Breast epithelium (tissue), 4 donors: Measurements from ENCODE around the gene FGF2. TPM values are rescaled to one million over a fixed set of nuclear protein-coding genes. Genes with fewer than 3 reads are reported as not detected.

Experiments
- DNase-seq, 2 donors: peaks; one replicate each; pipeline ENCODE4 v3.0.0-alpha.2; 2019; ENCODE audit warnings: low spot score in 2 of 2
- H3K27ac ChIP-seq, 2 donors: fragments of 200-600 bp; sonication (generic) in 1 of 2; one replicate each; pipeline ENCODE4 v1.5.1; 2016 to 2019; ENCODE audit warnings: mild to moderate bottlenecking in 1 of 2
- H3K27me3 ChIP-seq, 2 donors: fragments of 200-600 bp; sonication (generic) in 1 of 2; one replicate each; pipeline versions ENCODE4 v1.5.1 to v1.6.0; 2017 to 2019; ENCODE audit warnings: control low read depth in 1 of 2, mild to moderate bottlenecking in 1 of 2
- H3K36me3 ChIP-seq: fragments of 200-600 bp; one replicate; pipeline ENCODE4 v1.5.1; 2019
- H3K4me1 ChIP-seq, 2 donors: fragments of 200-600 bp; sonication (generic); one replicate each; pipeline ENCODE4 v1.5.1; 2016 to 2019; ENCODE audit warnings: control low read depth in 1 of 2
- H3K4me3 ChIP-seq, 3 donors: fragments of 200-600 bp; sonication (generic); 1 replicate in 2 of 3; 2 replicates in 1 of 3; pipeline ENCODE4 v1.5.1; 2016 to 2019; ENCODE audit warnings: mild to moderate bottlenecking in 3 of 3, moderate library complexity in 2 of 3
- H3K9me3 ChIP-seq, 2 donors: fragments of 200-600 bp; sonication (generic) in 1 of 2; one replicate each; pipeline ENCODE4 v1.5.1; 2016 to 2019; ENCODE audit warnings: control low read depth in 1 of 2
- POLR2A ChIP-seq: fragments of 450-650 bp; IDR thresholded peaks from one replicate; pipeline ENCODE4 v1.6.1; 2016; ENCODE audit warnings: antibody characterized with exemption, mild to moderate bottlenecking, moderate library complexity
- POLR2AphosphoS5 ChIP-seq, 3 donors: sonication (generic); formaldehyde crosslinking; IDR thresholded peaks; one replicate each; pipeline ENCODE4 v1.6.1; 2017; ENCODE audit warnings: antibody characterized with exemption in 3 of 3
- intact Hi-C: fragments of 100-400 bp; cut with DNase I; formaldehyde crosslinking; loops from one replicate; pipeline ENCODE4 v1.15.1; 2023; ENCODE audit warnings: low total_unique reads
- total RNA-seq, 3 donors: library from RNA; depleted of rRNA; stranded (reverse); fragments of >200 nt; gene quantifications; one replicate each; pipeline ENCODE4 v1.1.0, GENCODE V29; 2016
- TF ChIP-seq, protein P1 (sequence below), 3 donors: fragments of 450-650 bp; IDR thresholded peaks; one replicate each; pipeline ENCODE4 v1.5.1; 2016 to 2017; ENCODE audit warnings: antibody characterized with exemption in 3 of 3, mild to moderate bottlenecking in 3 of 3, moderate library complexity in 3 of 3

The FGF2 gene
- total RNA-seq, 3 donors from 2014 or later, result 21.6 to 53.6 (median 33.0) TPM

DNA sequence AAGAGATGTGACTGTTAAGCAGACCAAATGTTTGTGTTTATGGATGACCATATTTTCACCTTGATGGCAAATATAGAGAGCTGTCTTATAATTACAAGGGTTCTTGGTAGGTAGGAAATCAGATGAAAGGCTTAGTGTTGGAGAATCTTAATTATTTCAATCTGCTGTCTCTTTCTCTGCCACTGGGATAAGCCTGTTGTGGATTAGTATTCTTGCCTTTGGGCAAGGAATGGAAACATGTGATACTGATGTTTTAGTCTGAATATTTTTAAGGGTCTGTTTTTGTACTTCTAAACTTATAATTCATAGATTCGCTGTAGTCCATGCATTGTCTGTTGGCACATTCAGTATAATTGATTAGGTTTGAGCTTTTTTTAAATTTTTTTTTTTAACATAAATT is 119.5 kb downstream of the FGF2 start:
- no peak for DNase-seq
- Histone ChIP-seq H3K27ac (no peak overlapping the region), H3K27me3 (no peaks in the 10 kb centered on the region), H3K4me3 (no peak overlapping the region), H3K4me1 (no peaks in the 10 kb centered on the region), H3K36me3 (peaks cover 8% of the 10 kb centered on the region), H3K9me3 (no peaks in the 10 kb centered on the region)
- TF ChIP-seq POLR2A (no peak), POLR2AphosphoS5 (IDR thresholded peaks at IDR 0.05) (no peak)
- TF ChIP-seq, protein P1, sequence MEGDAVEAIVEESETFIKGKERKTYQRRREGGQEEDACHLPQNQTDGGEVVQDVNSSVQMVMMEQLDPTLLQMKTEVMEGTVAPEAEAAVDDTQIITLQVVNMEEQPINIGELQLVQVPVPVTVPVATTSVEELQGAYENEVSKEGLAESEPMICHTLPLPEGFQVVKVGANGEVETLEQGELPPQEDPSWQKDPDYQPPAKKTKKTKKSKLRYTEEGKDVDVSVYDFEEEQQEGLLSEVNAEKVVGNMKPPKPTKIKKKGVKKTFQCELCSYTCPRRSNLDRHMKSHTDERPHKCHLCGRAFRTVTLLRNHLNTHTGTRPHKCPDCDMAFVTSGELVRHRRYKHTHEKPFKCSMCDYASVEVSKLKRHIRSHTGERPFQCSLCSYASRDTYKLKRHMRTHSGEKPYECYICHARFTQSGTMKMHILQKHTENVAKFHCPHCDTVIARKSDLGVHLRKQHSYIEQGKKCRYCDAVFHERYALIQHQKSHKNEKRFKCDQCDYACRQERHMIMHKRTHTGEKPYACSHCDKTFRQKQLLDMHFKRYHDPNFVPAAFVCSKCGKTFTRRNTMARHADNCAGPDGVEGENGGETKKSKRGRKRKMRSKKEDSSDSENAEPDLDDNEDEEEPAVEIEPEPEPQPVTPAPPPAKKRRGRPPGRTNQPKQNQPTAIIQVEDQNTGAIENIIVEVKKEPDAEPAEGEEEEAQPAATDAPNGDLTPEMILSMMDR (IDR thresholded peaks at IDR 0.05), result no peak
- intact Hi-C loops, result no loop called here

Other genes starting within 250 kb of the FGF2 start
- gene IL21, start 205.8 kb upstream of the FGF2 start, total RNA-seq, result not detected
- gene BBS12, start 94.1 kb upstream of the FGF2 start, total RNA-seq, result 10 to 100 TPM in 1 of 3 donors, 1 to 10 TPM in 2; 2.7 to 15.2 (median 5.6) TPM
- 10 to 100 TPM in 1 of 3 donors, 1 to 10 TPM in 2; 8.2 to 10.8 (median 8.5) TPM for gene NUDT6, start 95.8 kb downstream of the FGF2 start, total RNA-seq